Tibial nerve (tissue), 4 donors: ENCODE results near the gene PPM1H. TPM values are rescaled to one million over a fixed set of nuclear protein-coding genes. Genes with fewer than 3 reads are reported as not detected.

ENCODE experiments used
- DNase-seq, 2 donors: peaks; one replicate each; pipeline ENCODE4 v3.0.0-alpha.2; 2019; ENCODE audit warnings: low spot score in 2 of 2
- H3K27ac ChIP-seq, 4 donors: fragments of 200-600 bp; sonication (generic) in 3 of 4; one replicate each; pipeline ENCODE4 v1.5.1; 2017 to 2019; ENCODE audit warnings: mild to moderate bottlenecking in 1 of 4
- H3K27me3 ChIP-seq, 2 donors: fragments of 200-600 bp; sonication (generic) in 1 of 2; one replicate each; pipeline versions ENCODE4 v1.5.1 to v1.6.0; 2017 to 2019
- H3K36me3 ChIP-seq, 3 donors: fragments of 200-600 bp; sonication (generic); one replicate each; pipeline ENCODE4 v1.5.1; 2018 to 2019
- H3K4me1 ChIP-seq, 4 donors: fragments of 200-600 bp; sonication (generic) in 3 of 4; one replicate each; pipeline ENCODE4 v1.5.1; 2017 to 2019
- H3K4me3 ChIP-seq, 4 donors: fragments of 200-600 bp; sonication (generic) in 3 of 4; one replicate each; pipeline ENCODE4 v1.5.1; 2017 to 2019; ENCODE audit warnings: mild to moderate bottlenecking in 1 of 4, moderate library complexity in 1 of 4
- H3K9me3 ChIP-seq, 4 donors: fragments of 200-600 bp; sonication (generic) in 3 of 4; one replicate each; pipeline ENCODE4 v1.5.1; 2017 to 2019
- EP300 ChIP-seq, 2 donors: sonication (generic); formaldehyde crosslinking; IDR thresholded peaks; one replicate each; pipeline ENCODE4 v1.6.1; 2017; ENCODE audit warnings: antibody characterized with exemption in 2 of 2, mild to moderate bottlenecking in 1 of 2
- POLR2A ChIP-seq, 2 donors: fragments of 450-650 bp; IDR thresholded peaks; one replicate each; pipeline ENCODE4 v1.6.1; 2017; ENCODE audit warnings: antibody characterized with exemption in 2 of 2, mild to moderate bottlenecking in 2 of 2, moderate library complexity in 2 of 2
- WGBS, 2 donors: methylation state at CpG; one replicate each; pipeline ENCODE4 v1.1.5; 2018; 5-methylcytosine and 5-hydroxymethylcytosine counted together
- total RNA-seq, 4 donors: library from RNA; depleted of rRNA; stranded (reverse); fragments of >200 nt; gene quantifications; one replicate each; pipeline ENCODE4 v1.1.0, GENCODE V29; 2016
- TF ChIP-seq, protein P1 (sequence below), 5 experiments: fragments of 200-600 bp in 3 of 5; fragments of 450-650 bp in 2 of 5; sonication (generic) in 3 of 5; IDR thresholded peaks; one replicate each; pipeline ENCODE4 v1.5.1; 2016 to 2019; ENCODE audit warnings: antibody characterized with exemption in 5 of 5, mild to moderate bottlenecking in 3 of 5, moderate library complexity in 2 of 5

PPM1H gene
- total RNA-seq, 4 donors from 2014 or later = 0.78 to 2.6 (median 1.3) TPM

DNA sequence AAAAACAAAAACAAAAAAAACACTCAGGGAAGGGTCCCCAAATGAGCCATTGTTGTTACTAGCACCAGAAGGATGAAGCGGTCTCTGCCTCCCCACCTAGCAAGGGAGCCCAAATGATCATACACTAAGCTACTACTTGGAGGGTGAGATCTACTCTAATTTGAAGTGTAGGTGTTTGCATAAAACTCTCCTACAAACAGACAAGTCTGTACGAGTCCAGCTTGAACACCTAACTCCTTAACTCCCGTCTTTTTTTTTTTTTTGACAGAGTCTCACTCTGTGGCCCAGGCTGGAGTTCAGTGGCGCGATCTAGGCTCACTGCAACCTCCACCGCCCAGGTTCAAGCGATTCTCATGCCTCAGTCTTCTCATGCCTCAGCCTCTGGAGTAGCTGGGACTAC, 132.6 kb downstream of the PPM1H start:
- WGBS, 2 donors = 94 to 95% methylated on average over 7 of the region's 7 CpGs
- no peaks in the 10 kb centered on the region for H3K27me3 ChIP-seq

DNA sequence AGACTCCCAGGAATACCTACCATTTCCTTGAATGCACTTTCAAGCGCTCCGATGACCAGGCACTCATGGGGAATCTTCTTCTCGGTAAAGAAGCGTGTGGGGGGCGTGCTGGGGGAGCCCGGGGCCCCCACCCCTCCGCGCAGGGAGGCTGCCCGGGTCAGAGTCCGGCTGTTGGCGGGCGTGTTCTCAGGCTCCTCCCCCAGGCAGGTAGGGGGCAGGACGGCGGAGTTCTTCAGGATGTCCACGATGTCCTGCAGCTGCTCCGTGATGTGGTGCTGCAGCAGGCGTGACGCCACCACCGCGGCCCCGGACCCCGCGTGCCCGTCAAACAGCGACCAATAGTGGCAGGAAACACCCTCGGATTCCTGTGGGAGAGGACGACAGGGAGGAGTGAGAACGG, 133.2 kb downstream of the PPM1H start:
- no peak for TF ChIP-seq POLR2A (IDR thresholded peaks at IDR 0.05)
- no peak for TF ChIP-seq EP300 (IDR thresholded peaks at IDR 0.05)
- TF ChIP-seq, protein P1, sequence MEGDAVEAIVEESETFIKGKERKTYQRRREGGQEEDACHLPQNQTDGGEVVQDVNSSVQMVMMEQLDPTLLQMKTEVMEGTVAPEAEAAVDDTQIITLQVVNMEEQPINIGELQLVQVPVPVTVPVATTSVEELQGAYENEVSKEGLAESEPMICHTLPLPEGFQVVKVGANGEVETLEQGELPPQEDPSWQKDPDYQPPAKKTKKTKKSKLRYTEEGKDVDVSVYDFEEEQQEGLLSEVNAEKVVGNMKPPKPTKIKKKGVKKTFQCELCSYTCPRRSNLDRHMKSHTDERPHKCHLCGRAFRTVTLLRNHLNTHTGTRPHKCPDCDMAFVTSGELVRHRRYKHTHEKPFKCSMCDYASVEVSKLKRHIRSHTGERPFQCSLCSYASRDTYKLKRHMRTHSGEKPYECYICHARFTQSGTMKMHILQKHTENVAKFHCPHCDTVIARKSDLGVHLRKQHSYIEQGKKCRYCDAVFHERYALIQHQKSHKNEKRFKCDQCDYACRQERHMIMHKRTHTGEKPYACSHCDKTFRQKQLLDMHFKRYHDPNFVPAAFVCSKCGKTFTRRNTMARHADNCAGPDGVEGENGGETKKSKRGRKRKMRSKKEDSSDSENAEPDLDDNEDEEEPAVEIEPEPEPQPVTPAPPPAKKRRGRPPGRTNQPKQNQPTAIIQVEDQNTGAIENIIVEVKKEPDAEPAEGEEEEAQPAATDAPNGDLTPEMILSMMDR (IDR thresholded peaks at IDR 0.05) = no peak
- H3K9me3 ChIP-seq = no peaks in the 10 kb centered on the region
- WGBS, 2 donors = 91% methylated on average over 23 to 28 of the region's 28 CpGs
- no peaks in the 10 kb centered on the region for H3K36me3 ChIP-seq
- H3K4me3 ChIP-seq = no peak overlapping the region
- H3K4me1 ChIP-seq = no peaks in the 10 kb centered on the region
- no peak overlapping the region for H3K27ac ChIP-seq
- H3K27me3 ChIP-seq = no peaks in the 10 kb centered on the region
- DNase-seq = no peak

More for the DNA sequence above, 132.6 kb downstream of the PPM1H start:
- Histone ChIP-seq H3K4me3 (no peak overlapping the region), H3K4me1 (no peaks in the 10 kb centered on the region), H3K36me3 (no peaks in the 10 kb centered on the region), H3K9me3 (no peaks in the 10 kb centered on the region), H3K27ac (no peak overlapping the region)
- TF ChIP-seq, protein P1 (IDR thresholded peaks at IDR 0.05) = no peak
- TF ChIP-seq POLR2A (IDR thresholded peaks at IDR 0.05) = no peak
- no peak for TF ChIP-seq EP300 (IDR thresholded peaks at IDR 0.05)
- DNase-seq = no peak

GRCh38 chr12:62800707-62801400, 134.1 kb downstream of the PPM1H start:
- no peak for DNase-seq
- WGBS, 2 donors = 84 to 86% methylated on average over 13 of the region's 13 CpGs
- no peak overlapping the region for H3K27ac ChIP-seq
- H3K36me3 ChIP-seq = no peaks in the 10 kb centered on the region
- H3K4me3 ChIP-seq = no peak overlapping the region
- TF ChIP-seq EP300 (IDR thresholded peaks at IDR 0.05) (no peak), POLR2A (IDR thresholded peaks at IDR 0.05) (no peak)
- TF ChIP-seq, protein P1 (IDR thresholded peaks at IDR 0.05) = no peak
- H3K27me3 ChIP-seq = no peaks in the 10 kb centered on the region
- no peaks in the 10 kb centered on the region for H3K4me1 ChIP-seq
- H3K9me3 ChIP-seq = no peaks in the 10 kb centered on the region

- Histone ChIP-seq H3K4me3 (no peak overlapping the region), H3K9me3 (no peaks in the 10 kb centered on the region), H3K36me3 (no peaks in the 10 kb centered on the region), H3K4me1 (no peaks in the 10 kb centered on the region), H3K27me3 (no peaks in the 10 kb centered on the region), H3K27ac (no peak overlapping the region)
- 78% methylated on average over 9 of the region's 9 CpGs for WGBS, 2 donors
- DNase-seq = no peak
- TF ChIP-seq, protein P1 (IDR thresholded peaks at IDR 0.05) = no peak
- TF ChIP-seq EP300 (IDR thresholded peaks at IDR 0.05) = no peak
- no peak for TF ChIP-seq POLR2A (IDR thresholded peaks at IDR 0.05)
Measured at GRCh38 chr12:62799766-62800406, 135.1 kb downstream of the PPM1H start.

DNA sequence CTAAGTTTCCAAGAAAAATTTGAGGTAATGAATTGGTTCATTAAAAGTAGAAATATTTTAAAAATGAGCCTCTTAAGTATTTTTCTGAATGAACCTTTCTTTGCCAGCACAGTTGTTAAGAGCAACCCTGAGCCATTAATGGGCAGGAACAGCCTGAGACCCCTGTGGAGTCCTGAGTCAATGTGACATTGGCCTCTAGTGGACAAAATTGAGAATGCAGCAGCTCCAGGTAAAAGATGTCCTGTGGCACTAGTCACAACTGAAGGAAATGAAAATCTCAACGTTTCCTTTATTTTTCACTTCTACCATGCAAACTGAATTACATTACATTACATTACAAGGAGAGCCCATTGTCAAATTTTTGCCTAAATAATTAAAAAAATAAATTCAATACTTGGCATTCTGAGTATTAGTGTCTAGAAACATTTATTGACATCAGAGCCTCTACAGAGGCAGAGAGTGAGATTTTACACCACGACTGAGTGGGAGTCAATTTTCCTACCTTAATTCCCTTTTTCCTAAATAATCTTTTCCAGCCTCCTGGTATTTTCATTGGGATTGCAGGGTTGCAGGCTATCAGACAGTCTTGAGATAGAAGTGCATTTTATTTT, 135.7 kb downstream of the PPM1H start:
- no peak overlapping the region for H3K27ac ChIP-seq
- H3K4me3 ChIP-seq = no peak overlapping the region
- no peaks in the 10 kb centered on the region for H3K9me3 ChIP-seq
- 25 to 26% methylated on average over 2 of the region's 2 CpGs for WGBS, 2 donors
- DNase-seq = peak in 1 of 2 donors; percentile 94
- no peak for TF ChIP-seq EP300 (IDR thresholded peaks at IDR 0.05)
- TF ChIP-seq, protein P1 (IDR thresholded peaks at IDR 0.05) = peak; percentile 82 to 98 (median 88)
- no peaks in the 10 kb centered on the region for H3K27me3 ChIP-seq
- H3K36me3 ChIP-seq = no peaks in the 10 kb centered on the region
- peaks cover 0 to 3% (median 0%) of the 10 kb centered on the region in 4 donors for H3K4me1 ChIP-seq
